K562 (cell line): Measurements from ENCODE around the gene SCAF11. TPM values are rescaled to one million over a fixed set of nuclear protein-coding genes. Genes with fewer than 3 reads are reported as not detected.

Experiments used
- ATAC-seq: fragments of 200-7000 bp; cut with Tn5 transposase; 3 replicates; pipeline ENCODE4 v1.9.1; 2020; ENCODE audit warnings: moderate library complexity
- BruUV-seq: library from RNA; stranded (reverse); fragments of 400-500 nt; replicated peaks from 2 replicates; lab custom pipeline; 2021; lab: Mats Ljungman, UMichigan
- CTCF ChIA-PET: fragments of 300-600 bp; formaldehyde crosslinking; extraction: SDS; loops from one replicate; lab custom pipeline; 2021; ENCODE audit warnings: low intra/inter-chr PET ratio; lab: Yijun Ruan, JAX
- POLR2A ChIA-PET: fragments of 300-600, 350-650 bp; sonication (Branson Sonifier 250); formaldehyde crosslinking; extraction: SDS; loops from one replicate; lab custom pipeline; 2021; ENCODE audit warnings: antibody characterized with exemption, inconsistent platforms; lab: Yijun Ruan, JAX
- DNase-seq, 4 experiments: peaks; one replicate each; pipeline versions ENCODE4 v3.0.0 to v3.0.0-alpha.2; 2011 to 2018; ENCODE audit warnings: low spot score in 3 of 4, mixed read lengths in 3 of 4; ENCODE audit errors: extremely low read depth in 1 of 4
- FAIRE-seq: peaks from 2 replicates; lab custom pipeline; 2011; peaks lifted over from hg19 to GRCh38; lab: Jason Lieb, UNC
- H2AFZ ChIP-seq: 2 replicates; pipeline ENCODE4 v1.6.0; 2011; ENCODE audit warnings: low read depth, low read length, control low read depth, inconsistent platforms
- H3K27ac ChIP-seq: fragments of 200-600 bp; 3 replicates; pipeline ENCODE4 v1.8.0; 2011; ENCODE audit warnings: low read depth, mild to moderate bottlenecking, control low read depth, inconsistent platforms, low read length, moderate library complexity, mixed read lengths; ENCODE audit errors: extremely low read depth
- H3K27me3 ChIP-seq, 2 experiments: fragments of 300-600 bp in 1 of 2; 2 replicates in 1 of 2; 3 replicates in 1 of 2; pipeline versions ENCODE4 v1.6.0 to v1.8.0; 2011; ENCODE audit warnings: inconsistent platforms in 2 of 2, low read length in 2 of 2, mild to moderate bottlenecking in 1 of 2, mixed read lengths in 1 of 2, moderate library complexity in 1 of 2; ENCODE audit not compliant: control insufficient read depth in 2 of 2, insufficient read depth in 2 of 2
- H3K36me3 ChIP-seq: fragments of 300-600 bp; 3 replicates; pipeline ENCODE4 v1.8.0; 2011; ENCODE audit warnings: mild to moderate bottlenecking, low read length, inconsistent platforms; ENCODE audit not compliant: control insufficient read depth, insufficient read depth
- H3K4me1 ChIP-seq, 2 experiments: fragments of 200-600 bp in 1 of 2; replicated peaks in 1 of 2; 2 replicates in 1 of 2; 3 replicates in 1 of 2; pipeline versions ENCODE4 v1.5.1 to v1.8.0; 2011; ENCODE audit warnings: inconsistent platforms in 2 of 2, low read length in 2 of 2, mild to moderate bottlenecking in 1 of 2, mixed read lengths in 1 of 2, moderate library complexity in 1 of 2; ENCODE audit not compliant: control insufficient read depth in 2 of 2, insufficient read depth in 2 of 2
- H3K4me2 ChIP-seq: 2 replicates; pipeline ENCODE4 v1.6.1; 2011; ENCODE audit warnings: low read length, control low read depth, inconsistent platforms, mixed read lengths; ENCODE audit not compliant: insufficient read depth
- H3K4me3 ChIP-seq: fragments of 200-600 bp; sonication (generic), shearing (Covaris generic); 2 replicates; pipeline ENCODE4 v1.5.1; 2016; ENCODE audit warnings: control low read depth, inconsistent platforms
- H3K79me2 ChIP-seq: fragments of 200-600 bp; 3 replicates; pipeline ENCODE4 v1.8.0; 2011; ENCODE audit warnings: low read length, inconsistent platforms; ENCODE audit not compliant: control insufficient read depth, insufficient read depth
- H3K9ac ChIP-seq, 2 experiments: 2 replicates each; pipeline versions ENCODE4 v1.6.0 to v1.6.1; 2011; ENCODE audit warnings: low read depth in 2 of 2, low read length in 2 of 2, control low read depth in 1 of 2, inconsistent platforms in 1 of 2, mild to moderate bottlenecking in 1 of 2, mixed read lengths in 1 of 2; ENCODE audit not compliant: insufficient read depth in 1 of 2
- H3K9me1 ChIP-seq: one replicate; pipeline ENCODE4 v1.6.0; 2011; ENCODE audit warnings: inconsistent platforms, mild to moderate bottlenecking, low read length, moderate library complexity; ENCODE audit not compliant: control insufficient read depth, insufficient read depth
- H3K9me3 ChIP-seq: replicated peaks from 2 replicates; pipeline ENCODE4 v1.5.1; 2011; ENCODE audit warnings: low read depth, low read length, inconsistent platforms; ENCODE audit not compliant: control insufficient read depth, insufficient read depth
- H4K20me1 ChIP-seq: replicated peaks from 2 replicates; pipeline ENCODE4 v1.6.1; 2011; ENCODE audit warnings: low read length, inconsistent platforms, mixed read lengths; ENCODE audit not compliant: control insufficient read depth, insufficient read depth
- CCNT2 ChIP-seq: IDR thresholded peaks from 2 replicates; pipeline ENCODE4 v1.6.1; 2011; ENCODE audit warnings: borderline replicate concordance, low read depth, mild to moderate bottlenecking, moderate library complexity, mixed read lengths, low read length; ENCODE audit not compliant: insufficient read length; ENCODE audit errors: extremely low read depth
- GABPB1 ChIP-seq: sonication (generic); formaldehyde crosslinking; IDR thresholded peaks from 2 replicates; pipeline ENCODE4 v1.8.0; 2022; ENCODE audit warnings: mild to moderate bottlenecking, missing genetic modification reagents
- GABPB2 ChIP-seq: fragments of 250-450 bp; sonication (Bioruptor Pico); conservative IDR thresholded peaks from 2 replicates; pipeline ENCODE4 v1.5.1; 2021; ENCODE audit warnings: mild to moderate bottlenecking
- HMG20A ChIP-seq: fragments of 450-650 bp; formaldehyde crosslinking; conservative IDR thresholded peaks from 2 replicates; pipeline ENCODE4 v1.4.0; 2020; ENCODE audit warnings: mild to moderate bottlenecking, mixed read lengths
- JUNB ChIP-seq: fragments of 450-650 bp; formaldehyde crosslinking; conservative IDR thresholded peaks from 2 replicates; pipeline ENCODE4 v1.4.0; 2020; ENCODE audit warnings: mild to moderate bottlenecking
- LEF1 ChIP-seq: fragments of 450-650 bp; IDR thresholded peaks from 2 replicates; pipeline ENCODE4 v1.6.1; 2016; ENCODE audit warnings: mild to moderate bottlenecking
- NFXL1 ChIP-seq: fragments of 450-650 bp; formaldehyde crosslinking; IDR thresholded peaks from 2 replicates; pipeline ENCODE4 v1.4.0; 2021; ENCODE audit warnings: mild to moderate bottlenecking
- NR0B1 ChIP-seq: fragments of 450-650 bp; IDR thresholded peaks from one replicate; pipeline ENCODE4 v1.6.1; 2018; ENCODE audit warnings: mild to moderate bottlenecking, moderate library complexity; ENCODE audit not compliant: partially characterized antibody
- RBM17 ChIP-seq: fragments of 200-400 bp; formaldehyde crosslinking; IDR thresholded peaks from 2 replicates; pipeline ENCODE4 v1.6.1; 2017; ENCODE audit warnings: low read depth, mild to moderate bottlenecking, low read length, borderline replicate concordance
- SMARCE1 ChIP-seq: fragments of 450-650 bp; IDR thresholded peaks from 2 replicates; pipeline ENCODE4 v1.7.1; 2016; ENCODE audit warnings: mild to moderate bottlenecking
- TAF9B ChIP-seq: fragments of 450-650 bp; IDR thresholded peaks from 2 replicates; pipeline ENCODE4 v1.6.1; 2018; ENCODE audit warnings: mild to moderate bottlenecking; ENCODE audit not compliant: partially characterized antibody
- ZKSCAN8 ChIP-seq: fragments of 200-800 bp; sonication (Bioruptor generic); IDR thresholded peaks from 2 replicates; pipeline ENCODE4 v1.6.1; 2016; ENCODE audit warnings: missing genetic modification characterization, missing compliant biosample characterization
- ZNF766 ChIP-seq: fragments of 200-800 bp; sonication (Bioruptor generic); conservative IDR thresholded peaks from 2 replicates; pipeline ENCODE4 v1.6.1; 2016; ENCODE audit warnings: missing genetic modification characterization, missing compliant biosample characterization
- ZNF785 ChIP-seq: fragments of 250-450 bp; sonication (Bioruptor Pico); IDR thresholded peaks from 2 replicates; pipeline ENCODE4 v1.4.0; 2020; ENCODE audit warnings: mild to moderate bottlenecking
- WGBS: fragments of 100-300 bp; shearing (Covaris generic); methylation state at CpG from one replicate; pipeline ENCODE4 v1.1.6; 2016; ENCODE audit warnings: low coverage, mixed read lengths; ENCODE audit not compliant: insufficient coverage; ENCODE audit errors: missing lambda C conversion rate; 5-methylcytosine and 5-hydroxymethylcytosine counted together
- in situ Hi-C: fragments of 300-500 bp; cut with MboI; formaldehyde crosslinking; loops from 4 replicates; pipeline ENCODE4 v1.15.0; 2018; ENCODE audit warnings: inconsistent platforms, mixed read lengths
- intact Hi-C: fragments of 100-400 bp; cut with micrococcal nuclease; formaldehyde crosslinking; loops from 2 replicates; pipeline ENCODE4 v1.14.2; 2022
- polyA plus RNA-seq, 8 experiments: library from polyadenylated mRNA; depleted of rRNA in 4 of 8; stranded (reverse) in 5 of 8; unstranded in 3 of 8; fragments of >200 nt; fragmentation: Nextera tagmentation in 2 of 8; fragmentation: Illumina TruSeq in 1 of 8; extraction: Ambion mirVana in 2 of 8; extraction: Trizol in 1 of 8; gene quantifications; 2 replicates each; pipeline versions ENCODE4 v1.2.1 to v1.2.3, GENCODE V29; 2011 to 2014; ENCODE audit warnings: inconsistent platforms in 1 of 8, missing spikeins in 1 of 8
- total RNA-seq, 7 experiments: library from RNA; depleted of rRNA in 6 of 7; stranded (reverse); fragments of >200 nt in 6 of 7; fragmentation: Illumina TruSeq in 2 of 7; extraction: Trizol in 2 of 7; gene quantifications; 2 replicates each; pipeline versions ENCODE4 v1.2.1 to v1.2.3, GENCODE V29; 2011 to 2021; ENCODE audit warnings: low replicate concordance in 1 of 7
- TF ChIP-seq, protein P1 (sequence below): fragments of 450-650 bp; formaldehyde crosslinking; conservative IDR thresholded peaks from 2 replicates; pipeline ENCODE4 v1.4.0; 2022; ENCODE audit warnings: mild to moderate bottlenecking, missing genetic modification characterization
- TF ChIP-seq, protein P2 (sequence below): sonication (generic); formaldehyde crosslinking; IDR thresholded peaks from 2 replicates; pipeline ENCODE4 v1.8.0; 2023; ENCODE audit warnings: mild to moderate bottlenecking, missing genetic modification reagents
- TF ChIP-seq, protein P3 (sequence below): sonication (generic); formaldehyde crosslinking; IDR thresholded peaks from 2 replicates; pipeline ENCODE4 v1.5.0; 2020; ENCODE audit warnings: missing genetic modification reagents

The SCAF11 gene
- total and polyA plus RNA-seq, 9 of the 15 experiments (the other 6 are each of a cell fraction or from before 2014, with no cell fraction given): 30.4 to 119 (median 80.0) TPM

GRCh38 chr12:45989721-45990467, 480 bp downstream of the SCAF11 start:
- Histone ChIP-seq H3K9me3 (no peaks in the 10 kb centered on the region), H3K9ac (peak overlapping the region; percentile 96 to 98), H3K4me2 (peak overlapping the region; percentile 90), H4K20me1 (no peaks in the 10 kb centered on the region; the same call in 1 of the 2 replicates), H3K9me1 (no peaks in the 10 kb centered on the region), H3K4me3 (peak overlapping the region; percentile 87), H3K36me3 (peaks cover 30% of the 10 kb centered on the region), H2AFZ (peak overlapping the region; percentile 86), H3K27me3 (no peaks in the 10 kb centered on the region), H3K4me1 (peaks cover 8 to 16% of the 10 kb centered on the region in 2 experiments), H3K79me2 (peaks cover 62% of the 10 kb centered on the region), H3K27ac (peak overlapping the region; percentile 97)
- WGBS: under 1% methylated on average over 69 of the region's 71 CpGs
- in situ Hi-C loops: loop anchor here (10.0 kb wide), 1 partner anchor 355 kb away; no protein-coding TSS in a partner anchor
- ChIA-PET POLR2A (interaction anchor here (0.6 to 2.0 kb wide), 7 partner anchors 9 to 367 kb away, joined by 3 to 10 read pairs (median 3); no protein-coding TSS in a partner anchor), CTCF (interaction anchor here (0.7 kb wide), 1 partner anchor 1771 kb away, joined by 3 read pairs; no protein-coding TSS in a partner anchor)
- intact Hi-C loops: loop anchor here (2.0 to 10.0 kb wide), 9 partner anchors 59 to 687 kb away; partner anchors contain the start of genes ARID2, SLC38A1 and SLC38A2
- BruUV-seq: no TSS peak
- ATAC-seq (peak; percentile 67), DNase-seq (peak; percentile 31 to 77 (median 38)), FAIRE-seq (peak; percentile 57)
- TF ChIP-seq HMG20A (CRISPR knock-in tag): no peak
- no peak for TF ChIP-seq NR0B1
- no peak for TF ChIP-seq ZKSCAN8 (CRISPR knock-in tag)
- no peak for TF ChIP-seq ZNF785 (CRISPR knock-in tag)
- TF ChIP-seq CCNT2: no peak
- TF ChIP-seq SMARCE1: no peak
- TF ChIP-seq GABPB2 (CRISPR knock-in tag): no peak
- TF ChIP-seq, protein P1, sequence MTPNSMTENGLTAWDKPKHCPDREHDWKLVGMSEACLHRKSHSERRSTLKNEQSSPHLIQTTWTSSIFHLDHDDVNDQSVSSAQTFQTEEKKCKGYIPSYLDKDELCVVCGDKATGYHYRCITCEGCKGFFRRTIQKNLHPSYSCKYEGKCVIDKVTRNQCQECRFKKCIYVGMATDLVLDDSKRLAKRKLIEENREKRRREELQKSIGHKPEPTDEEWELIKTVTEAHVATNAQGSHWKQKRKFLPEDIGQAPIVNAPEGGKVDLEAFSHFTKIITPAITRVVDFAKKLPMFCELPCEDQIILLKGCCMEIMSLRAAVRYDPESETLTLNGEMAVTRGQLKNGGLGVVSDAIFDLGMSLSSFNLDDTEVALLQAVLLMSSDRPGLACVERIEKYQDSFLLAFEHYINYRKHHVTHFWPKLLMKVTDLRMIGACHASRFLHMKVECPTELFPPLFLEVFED (CRISPR knock-in tag): no peak
- TF ChIP-seq RBM17: no peak
- TF ChIP-seq, protein P2, sequence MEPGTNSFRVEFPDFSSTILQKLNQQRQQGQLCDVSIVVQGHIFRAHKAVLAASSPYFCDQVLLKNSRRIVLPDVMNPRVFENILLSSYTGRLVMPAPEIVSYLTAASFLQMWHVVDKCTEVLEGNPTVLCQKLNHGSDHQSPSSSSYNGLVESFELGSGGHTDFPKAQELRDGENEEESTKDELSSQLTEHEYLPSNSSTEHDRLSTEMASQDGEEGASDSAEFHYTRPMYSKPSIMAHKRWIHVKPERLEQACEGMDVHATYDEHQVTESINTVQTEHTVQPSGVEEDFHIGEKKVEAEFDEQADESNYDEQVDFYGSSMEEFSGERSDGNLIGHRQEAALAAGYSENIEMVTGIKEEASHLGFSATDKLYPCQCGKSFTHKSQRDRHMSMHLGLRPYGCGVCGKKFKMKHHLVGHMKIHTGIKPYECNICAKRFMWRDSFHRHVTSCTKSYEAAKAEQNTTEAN (CRISPR knock-in tag): no peak
- TF ChIP-seq TAF9B: peak; percentile 39
- no peak for TF ChIP-seq JUNB
- TF ChIP-seq NFXL1: no peak
- TF ChIP-seq GABPB1 (CRISPR knock-in tag): no peak
- TF ChIP-seq LEF1: no peak
- TF ChIP-seq, protein P3, sequence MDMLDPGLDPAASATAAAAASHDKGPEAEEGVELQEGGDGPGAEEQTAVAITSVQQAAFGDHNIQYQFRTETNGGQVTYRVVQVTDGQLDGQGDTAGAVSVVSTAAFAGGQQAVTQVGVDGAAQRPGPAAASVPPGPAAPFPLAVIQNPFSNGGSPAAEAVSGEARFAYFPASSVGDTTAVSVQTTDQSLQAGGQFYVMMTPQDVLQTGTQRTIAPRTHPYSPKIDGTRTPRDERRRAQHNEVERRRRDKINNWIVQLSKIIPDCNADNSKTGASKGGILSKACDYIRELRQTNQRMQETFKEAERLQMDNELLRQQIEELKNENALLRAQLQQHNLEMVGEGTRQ: no peak
- 0 out of 2 replicates have a peak, but pooled peaks have one; percentile 34 for TF ChIP-seq ZNF766 (CRISPR knock-in tag)
